GM19397 (cell line): ENCODE results near the gene MCC.
"Not testable (repeated sequence)": the region's sequence is repeated elsewhere in the genome, so short reads cannot be mapped to it uniquely, and the experiment has no call there.

Experiments used
- ATAC-seq: cut with Tn5 transposase; IDR thresholded peaks from one replicate; pipeline ENCODE4 v1.9.1; 2021; ENCODE audit warnings: mild to moderate bottlenecking, moderate library complexity; ENCODE audit not compliant: unreplicated experiment

The MCC gene

DNA sequence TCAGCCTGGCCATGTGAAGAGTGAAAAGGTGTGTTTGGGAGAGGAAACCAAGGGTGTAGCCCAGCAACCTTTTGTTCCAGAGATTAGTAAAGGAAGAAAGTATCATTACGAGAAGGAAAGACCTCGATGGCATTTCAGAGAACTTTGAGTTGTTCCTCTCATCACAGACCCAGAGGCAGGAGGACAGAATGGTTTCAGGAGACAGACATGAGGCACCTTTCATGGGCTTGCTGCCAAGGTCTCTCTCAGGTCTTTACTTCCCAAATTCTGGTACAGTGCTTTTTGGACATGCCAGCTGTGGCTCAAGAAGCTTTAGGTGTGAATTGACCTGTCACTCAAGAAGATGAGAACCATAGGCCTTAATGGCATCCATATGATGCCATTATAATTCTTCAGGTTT lies 2.8 kb upstream of the MCC start:
- no peak for ATAC-seq

DNA sequence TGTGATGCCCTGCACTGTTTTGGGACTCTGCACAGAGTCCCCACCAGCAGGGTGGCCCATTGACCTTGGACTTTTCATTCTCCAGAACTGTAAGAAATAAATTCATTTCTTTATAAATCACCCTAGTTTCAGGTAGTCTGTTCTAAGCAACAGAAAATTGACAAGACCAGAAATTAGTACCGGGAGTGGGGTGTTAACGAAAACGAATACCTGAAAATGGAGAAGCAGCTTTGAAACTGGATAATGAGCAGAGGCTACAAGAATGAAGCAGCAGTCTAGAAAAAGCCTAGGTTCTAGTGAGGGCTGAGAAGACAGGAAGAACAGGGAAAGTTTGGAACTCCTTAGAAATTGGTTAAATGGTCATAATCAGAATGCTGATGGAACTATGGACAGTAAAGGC lies 2.1 kb upstream of the MCC start:
- no peak for ATAC-seq

- ATAC-seq, result no peak
Measured at GRCh38 chr5:113489299-113489698, 1.0 kb upstream of the MCC start.

DNA sequence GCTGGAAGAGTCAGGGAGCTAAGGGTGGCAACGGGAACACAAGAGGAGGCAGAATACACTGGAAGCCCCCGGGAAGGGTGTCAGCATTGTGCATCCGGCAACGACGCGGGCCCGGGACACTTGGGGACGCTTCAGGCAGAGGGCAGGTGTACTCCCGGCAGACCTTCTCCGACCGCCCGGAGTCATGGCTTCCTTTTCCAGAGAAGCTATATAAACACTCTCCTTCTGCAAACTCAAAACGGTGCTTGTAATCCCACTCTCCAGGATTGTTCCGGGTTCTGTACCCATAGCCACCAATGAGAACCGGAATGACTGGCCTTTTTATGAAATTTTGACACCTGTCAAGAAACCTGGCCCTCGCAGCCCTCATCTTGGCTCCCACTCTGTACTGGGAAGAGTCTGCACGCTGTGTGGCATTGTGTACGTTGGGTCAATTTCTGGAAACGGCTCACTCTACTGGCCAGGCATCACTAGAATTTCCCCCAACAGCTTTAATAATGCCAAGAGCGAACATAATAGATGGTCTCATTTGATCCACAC lies 462 bp upstream of the MCC start:
- no peak for ATAC-seq

DNA sequence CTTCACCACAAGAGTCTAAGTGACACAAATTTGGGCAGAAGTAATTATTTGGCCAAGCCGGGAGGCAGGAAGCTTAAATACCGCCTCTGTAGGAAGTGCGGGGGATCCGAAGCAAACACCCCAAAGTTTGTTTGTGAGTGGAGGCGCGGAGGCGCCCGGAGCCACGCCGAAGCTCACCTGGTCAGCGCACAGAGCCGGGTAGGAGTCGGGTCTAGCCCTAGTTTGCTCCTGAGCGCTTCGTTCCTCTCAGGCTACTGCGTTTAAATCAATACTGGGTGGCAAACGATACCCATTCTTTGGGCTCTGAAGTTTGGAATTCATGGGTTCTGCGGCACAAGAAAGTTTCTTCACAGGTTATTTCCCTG lies 855 bp downstream of the MCC start:
- no peak for ATAC-seq

- ATAC-seq, result no peak
Measured at GRCh38 chr5:113480243-113480642, 8.0 kb downstream of the MCC start.

DNA sequence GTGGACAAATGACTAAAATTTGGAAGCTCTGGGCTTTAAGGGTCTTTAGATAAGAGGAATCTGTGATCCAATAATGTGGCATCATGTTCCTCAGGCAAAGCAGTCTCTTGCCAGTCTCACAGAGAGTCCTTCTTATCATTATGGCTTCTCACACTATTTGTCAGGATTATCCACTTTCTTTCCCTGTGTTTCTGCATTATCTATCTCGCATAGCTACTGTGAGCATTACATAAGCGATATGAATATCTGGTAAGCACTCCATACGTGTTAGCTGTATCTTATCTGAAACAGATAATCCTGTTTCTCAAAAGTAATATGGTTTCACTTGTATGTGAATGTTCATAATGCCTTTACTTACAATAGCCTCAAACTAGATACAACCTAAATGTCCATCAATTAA lies 9.6 kb downstream of the MCC start:
- no peak for ATAC-seq

GRCh38 chr5:113474100-113474728 lies 14.0 kb downstream of the MCC start:
- ATAC-seq, result no peak

GRCh38 chr5:113463032-113463431 lies 25.2 kb downstream of the MCC start:
- no peak for ATAC-seq

- ATAC-seq, result not testable (repeated sequence)
Measured at GRCh38 chr5:113457106-113457505, 31.1 kb downstream of the MCC start.

- ATAC-seq, result no peak
Measured at GRCh38 chr5:113452941-113453340, 35.3 kb downstream of the MCC start.

GRCh38 chr5:113451797-113452196 lies 36.5 kb downstream of the MCC start:
- ATAC-seq, result no peak

GRCh38 chr5:113450929-113451328 lies 37.3 kb downstream of the MCC start:
- ATAC-seq, result no peak

- no peak for ATAC-seq
Measured at GRCh38 chr5:113450462-113450861, 37.8 kb downstream of the MCC start.

- ATAC-seq, result no peak
Measured at GRCh38 chr5:113448252-113448651, 40.0 kb downstream of the MCC start.

DNA sequence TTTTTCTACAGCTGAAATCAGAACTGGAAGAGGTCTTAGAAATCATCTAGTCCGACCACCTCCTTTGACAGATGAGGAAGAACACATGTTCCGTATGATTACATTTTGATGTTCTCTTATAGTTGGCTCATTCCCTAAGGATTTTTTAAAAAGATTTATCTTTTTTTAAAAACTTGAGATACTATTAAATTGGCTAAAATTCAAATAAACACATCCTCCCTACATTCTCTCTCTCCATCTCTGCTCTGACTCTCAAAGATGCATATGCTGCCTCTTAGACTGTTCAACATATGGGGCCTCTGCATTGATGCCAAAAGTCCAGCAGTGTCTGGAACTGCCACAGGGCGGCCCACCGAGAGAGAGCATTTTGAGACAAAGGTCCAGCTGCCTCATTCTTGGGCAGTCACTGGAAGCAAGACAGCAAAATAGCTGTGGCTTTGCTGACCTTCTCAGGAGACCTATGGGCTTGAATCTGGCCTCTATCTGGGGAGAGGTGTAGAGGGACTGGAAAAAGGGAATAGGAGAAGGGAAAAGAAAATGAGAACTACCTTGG lies 40.7 kb downstream of the MCC start:
- no peak for ATAC-seq

DNA sequence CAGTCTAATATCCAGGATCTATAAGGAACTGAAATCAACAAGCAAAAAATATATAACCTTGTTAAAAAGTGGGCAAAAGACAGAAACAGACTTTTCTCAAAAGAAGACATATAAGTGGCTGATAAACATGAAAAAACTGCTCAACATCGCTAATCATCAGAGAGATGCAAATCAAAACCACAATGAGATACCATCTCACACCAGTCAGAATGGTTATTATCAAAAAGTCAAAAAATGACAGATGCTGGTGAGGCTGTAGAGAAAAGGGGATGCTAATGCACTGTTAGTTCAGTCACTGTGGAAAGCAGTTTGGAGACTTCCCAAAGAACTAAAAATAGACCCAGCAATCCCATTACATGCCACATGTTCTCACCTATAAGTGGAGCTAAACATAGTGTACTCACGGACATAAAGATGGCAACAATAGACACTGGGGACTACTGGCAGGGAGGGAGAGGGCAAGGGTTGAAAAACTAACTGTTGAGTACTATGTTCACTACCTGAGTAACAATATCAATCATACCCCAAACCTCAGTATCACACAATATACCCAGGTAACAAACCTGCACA lies 41.8 kb downstream of the MCC start:
- no peak for ATAC-seq

DNA sequence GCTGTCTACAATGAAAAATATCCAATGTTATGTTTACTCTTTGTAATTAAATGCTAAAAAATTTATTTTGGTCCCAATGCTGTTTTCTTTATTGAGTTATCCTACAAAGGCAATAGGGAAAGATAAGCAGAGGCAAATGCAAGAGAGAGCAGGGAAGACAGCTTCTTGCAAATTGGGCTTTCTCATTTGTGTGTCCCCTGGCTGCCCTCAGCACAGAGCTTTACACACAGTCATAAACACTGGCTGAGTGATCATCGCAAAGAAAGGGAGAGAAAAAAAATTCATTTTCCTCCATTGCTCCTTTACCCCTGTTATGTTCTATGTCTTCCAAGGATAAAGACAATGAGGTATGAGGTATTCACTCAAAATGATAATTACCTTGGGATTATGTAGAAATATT lies 51.1 kb downstream of the MCC start:
- no peak for ATAC-seq

- no peak for ATAC-seq
Measured at GRCh38 chr5:113435575-113435974, 52.7 kb downstream of the MCC start.

DNA sequence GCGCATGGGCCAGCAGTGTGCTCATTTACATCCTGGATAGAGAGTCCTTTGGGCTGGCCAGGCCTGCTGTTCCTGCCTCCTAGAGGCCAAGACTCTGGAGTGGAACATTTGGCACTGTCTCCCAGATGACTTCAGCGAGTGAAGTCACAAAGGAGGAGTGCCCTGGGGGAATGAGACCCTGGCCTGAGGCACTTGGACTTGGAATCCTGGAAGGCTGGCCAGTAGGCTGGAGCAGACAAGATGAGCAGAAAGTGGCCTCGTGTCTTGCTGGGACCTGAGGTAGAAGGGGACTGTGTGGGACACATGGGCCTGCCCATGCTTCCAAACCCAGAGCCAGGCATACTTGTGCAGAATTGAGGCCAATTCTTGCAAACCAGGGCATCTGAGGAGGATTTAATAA lies 53.4 kb downstream of the MCC start, which contains the start of gene TSSK1B:
TSSK1B (minus strand) TSS at position 101 of the 400 bp plus-strand sequence. CDS start 150 bp downstream, outside the sequence.
- ATAC-seq, result no peak

DNA sequence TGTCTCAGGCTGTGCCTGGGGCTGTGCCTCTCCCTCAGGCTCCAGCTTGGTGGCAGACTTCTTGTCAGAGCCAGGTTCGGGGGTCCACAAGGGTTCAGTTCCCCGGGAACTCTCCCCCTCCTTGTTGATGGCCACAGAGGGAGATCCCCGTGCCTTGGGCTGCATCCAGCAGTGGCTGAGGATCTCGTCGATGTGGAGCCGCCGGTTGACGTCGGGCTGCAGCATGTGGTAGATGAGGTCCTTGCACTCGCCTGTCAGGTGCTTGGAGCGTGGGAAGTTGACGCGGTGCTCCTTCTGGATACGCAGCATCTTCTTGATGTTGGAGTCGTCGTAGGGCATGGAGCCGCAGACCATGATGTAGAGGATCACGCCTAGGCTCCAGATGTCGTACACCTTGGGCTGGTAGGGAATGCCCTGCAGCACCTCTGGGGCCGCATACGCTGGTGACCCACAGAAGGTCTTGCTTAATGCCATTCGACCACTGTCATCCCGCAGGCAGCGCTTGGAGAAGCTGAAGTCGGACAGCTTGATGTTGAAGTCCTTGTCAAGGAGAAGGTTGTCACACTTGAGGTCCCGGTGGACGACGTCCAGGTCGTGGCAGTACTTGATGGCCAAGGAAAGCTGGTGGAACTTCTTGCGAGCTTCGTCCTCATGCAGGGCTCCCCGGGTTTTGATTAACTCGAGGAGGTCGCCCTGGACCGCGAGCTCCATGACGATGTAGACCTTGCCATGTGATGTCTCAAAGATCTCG lies 54.2 kb downstream of the MCC start:
- no peak for ATAC-seq

DNA sequence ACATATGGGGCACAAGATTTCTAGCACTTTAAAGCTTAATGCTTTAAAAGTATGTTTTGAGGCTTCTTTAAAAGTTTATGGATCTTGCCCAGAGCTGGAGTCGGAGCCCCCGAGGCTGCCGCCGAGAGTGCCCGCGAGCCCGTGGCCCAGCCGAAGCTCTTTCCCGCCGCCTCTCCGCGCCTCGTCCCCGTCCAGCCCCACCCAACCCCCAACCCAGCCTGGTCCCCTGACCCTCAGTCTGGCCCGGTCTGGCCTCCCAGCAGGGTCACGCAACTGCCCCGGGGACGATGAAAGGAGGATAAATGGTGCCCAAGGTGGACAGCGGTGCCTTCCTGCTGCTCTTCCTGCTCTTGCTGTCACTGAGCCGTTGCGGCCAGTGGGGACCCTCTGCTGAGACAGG lies 55.2 kb downstream of the MCC start:
- no peak for ATAC-seq
